ENCODE data around the gene PLEKHA6. TPM values are rescaled to one million over a fixed set of nuclear protein-coding genes. Genes with fewer than 3 reads are reported as not detected.

The PLEKHA6 gene
- total and polyA plus RNA-seq, 2 of the 8 experiments (the other 6 are each of a cell fraction or from before 2014, with no cell fraction given) = 4.8 to 20.2 TPM

DNA sequence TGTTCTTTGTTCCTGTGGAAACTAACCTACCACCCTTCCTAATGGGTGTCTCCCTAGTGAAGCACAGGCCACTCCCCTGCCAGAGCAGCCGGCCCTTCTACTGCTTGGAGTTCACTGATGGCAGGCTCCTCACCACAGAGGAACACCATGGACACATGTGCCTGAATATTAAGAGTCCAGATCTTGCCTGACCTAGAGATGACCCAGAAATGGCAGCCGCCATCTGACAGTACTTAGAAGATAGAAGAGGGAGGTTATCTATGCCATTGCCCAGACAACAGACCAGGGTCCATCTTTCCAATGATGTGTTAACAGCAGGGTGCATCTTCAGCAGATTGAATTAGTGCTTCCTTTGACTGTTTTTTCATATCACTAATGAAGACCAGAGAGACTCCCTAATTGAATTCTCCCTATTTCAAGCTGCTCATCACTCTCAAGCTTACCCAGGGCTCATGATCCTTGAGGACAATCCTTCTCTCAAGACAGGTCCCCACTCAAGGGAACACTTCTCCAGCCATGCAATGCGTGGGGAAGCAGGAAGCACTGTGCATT lies 59.8 kb downstream of the PLEKHA6 start:
- Histone ChIP-seq H4K8ac (ENCODE audit: extremely low read depth, insufficient read depth, low read length) (no peak overlapping the region), H3K79me2 (ENCODE audit: control insufficient read depth in 1 of 2, insufficient read depth in 2 of 2, low read length in 2 of 2) (no peaks in the 10 kb centered on the region), H2AFZ (ENCODE audit: low read length) (no peak overlapping the region), H3K4me1 (replicated peaks in 1 of 4; ENCODE audit: control insufficient read depth in 3 of 4, insufficient read depth in 4 of 4, low read length in 3 of 4) (peaks cover 4 to 18% (median 8%) of the 10 kb centered on the region in 4 experiments), H3K9me3 (ENCODE audit: insufficient read depth in 2 of 2, low read depth in 1 of 2, low read length in 1 of 2) (no peaks in the 10 kb centered on the region), H3K79me1 (ENCODE audit: low read depth, low read length) (no peaks in the 10 kb centered on the region), H4K5ac (ENCODE audit: insufficient read length, low read depth, low read length) (no peak overlapping the region), H3K4me3 (ENCODE audit: extremely low read depth in 1 of 4, insufficient read depth in 2 of 4, low read depth in 3 of 4, low read length in 4 of 4) (no peak overlapping the region), H2BK12ac (ENCODE audit: low read depth, low read length) (no peak overlapping the region), H3K27ac (ENCODE audit: low read depth, low read length) (no peak overlapping the region), H3K27me3 (replicated peaks in 1 of 4; ENCODE audit: control insufficient read depth in 3 of 4, extremely low read depth in 1 of 4, insufficient read depth in 3 of 4, low read length in 3 of 4) (no peaks in the 10 kb centered on the region), H3K9ac (replicated peaks in 1 of 4; ENCODE audit: extremely low read depth in 1 of 4, low read depth in 3 of 4, low read length in 3 of 4) (no peak overlapping the region), H3K23ac (ENCODE audit: insufficient read length) (no peak overlapping the region), H3K18ac (ENCODE audit: extremely low read depth, low read length) (no peak overlapping the region), H4K20me1 (replicated peaks in 1 of 2; ENCODE audit: control insufficient read depth in 1 of 2, insufficient read depth in 2 of 2, low read length in 2 of 2) (no peaks in the 10 kb centered on the region), H3K36me3 (ENCODE audit: control insufficient read depth in 2 of 4, insufficient read depth in 4 of 4, low read length in 3 of 4) (no peaks in the 10 kb centered on the region), H2BK5ac (ENCODE audit: low read depth, low read length) (no peak overlapping the region), H3K4me2 (ENCODE audit: insufficient read depth in 1 of 2, low read depth in 2 of 2, low read length in 2 of 2) (no peak overlapping the region), H2BK120ac (replicated peaks; ENCODE audit: low read depth, low read length) (no peak overlapping the region), H3K14ac (ENCODE audit: insufficient read length) (no peak overlapping the region), H3K56ac (replicated peaks; ENCODE audit: insufficient read length, low read depth, low read length) (no peak overlapping the region), H2AK5ac (ENCODE audit: low read depth, low read length) (no peak overlapping the region), H2BK15ac (ENCODE audit: low read length) (no peak overlapping the region), H3K23me2 (ENCODE audit: low read depth, low read length) (no peaks in the 10 kb centered on the region), H3K4ac (replicated peaks; ENCODE audit: insufficient read length, low read depth, low read length) (no peak overlapping the region), H4K91ac (replicated peaks; ENCODE audit: insufficient read length, low read length) (no peak overlapping the region), H2BK20ac (ENCODE audit: low read length) (no peak overlapping the region)
- ChIA-PET POLR2A (ENCODE audit: partially characterized antibody) (interaction anchor here (0.9 to 1.5 kb wide), 3 partner anchors 11 to 208 kb away, joined by 3 read pairs; no protein-coding TSS in a partner anchor), CTCF (ENCODE audit: partially characterized antibody) (interaction anchor here (0.7 to 13.2 kb wide), 11 partner anchors 16 to 137 kb away, joined by 3 to 168 read pairs (median 5); partner anchors contain the start of genes GOLT1A and PLEKHA6)
- DNase-seq (ENCODE audit: low read depth in 1 of 2, low spot score in 2 of 2) (no peak), FAIRE-seq (no peak)
- WGBS, 2 experiments (ENCODE audit: extremely low coverage in 1 of 2, insufficient coverage in 1 of 2, insufficient read length in 1 of 2, insufficient replicate concordance in 2 of 2, low coverage in 1 of 2, low lambda C conversion rate in 2 of 2, missing lambda C conversion rate in 1 of 2) = 78% methylated on average over 3 of the region's 3 CpGs; no CpG with 5 or more reads in 1 of the 2 experiments
- TF ChIP-seq ASH2L (IDR thresholded peaks at IDR 0.05; ENCODE audit: low read length) = no peak
- TF ChIP-seq BRCA1 (IDR thresholded peaks at IDR 0.05; ENCODE audit: low read depth, low read length) = no peak
- no peak for TF ChIP-seq MAFK (IDR thresholded peaks at IDR 0.05; ENCODE audit: low read depth, low read length)
- no peak for TF ChIP-seq SP2 (IDR thresholded peaks at IDR 0.05; ENCODE audit: low read length)
- TF ChIP-seq FOSL1 (IDR thresholded peaks at IDR 0.05; ENCODE audit: insufficient read depth, low read depth, low read length) = no peak
- TF ChIP-seq RNF2 (IDR thresholded peaks at IDR 0.05; ENCODE audit: borderline replicate concordance, low read depth, low read length, missing control alignments, poor library complexity, severe bottlenecking) = no peak
- TF ChIP-seq BCL11A (IDR thresholded peaks at IDR 0.05; ENCODE audit: low read depth in 2 of 2, low read length in 2 of 2) = no peak
- no peak for TF ChIP-seq ATF2 (IDR thresholded peaks at IDR 0.05; ENCODE audit: low read length)
- TF ChIP-seq KDM1A (IDR thresholded peaks at IDR 0.05; ENCODE audit: borderline replicate concordance, low read length) = no peak
- no peak for TF ChIP-seq NRF1 (IDR thresholded peaks at IDR 0.05; ENCODE audit: low read depth, low read length)
- no peak for TF ChIP-seq EGR1 (IDR thresholded peaks at IDR 0.05; ENCODE audit: borderline replicate concordance, low read depth, low read length)
- TF ChIP-seq HDAC6 (IDR thresholded peaks at IDR 0.05; ENCODE audit: low read depth, low read length) = no peak
